ENCODE measurements around the gene ALOX15B. TPM values are rescaled to one million over a fixed set of nuclear protein-coding genes. Genes with fewer than 3 reads are reported as not detected.

Gene ALOX15B
- total and polyA plus RNA-seq, 2 of the 13 experiments (the other 11 are each of a cell fraction or from before 2014, with no cell fraction given) = not detected

- TF ChIP-seq ZNF205 (CRISPR knock-in tag; IDR thresholded peaks at IDR 0.05) = no peak; the same call in 1 of the 2 replicates
- no peak for TF ChIP-seq KAT8 (CRISPR knock-in tag; IDR thresholded peaks at IDR 0.05)
- TF ChIP-seq NR1H2 (CRISPR knock-in tag; IDR thresholded peaks at IDR 0.05; ENCODE audit: borderline replicate concordance, low read depth) = no peak
- peak; percentile 72; the same call in 1 of the 2 replicates for TF ChIP-seq SKIL (CRISPR knock-in tag; IDR thresholded peaks at IDR 0.05; ENCODE audit: borderline replicate concordance)
- TF ChIP-seq FOXJ3 (CRISPR knock-in tag; IDR thresholded peaks at IDR 0.05; ENCODE audit: borderline replicate concordance) = peak; percentile 79
- 0 out of 2 replicates have a peak, but pooled peaks have one; percentile 42 for TF ChIP-seq ZNF704 (CRISPR knock-in tag; IDR thresholded peaks at IDR 0.05; ENCODE audit: borderline replicate concordance)
- TF ChIP-seq HOXA7 (CRISPR knock-in tag; IDR thresholded peaks at IDR 0.05) = no peak
- peak; percentile 94 for TF ChIP-seq PAXIP1 (CRISPR knock-in tag; conservative IDR thresholded peaks at IDR 0.05)
- no peak; the same call in 1 of the 2 replicates for TF ChIP-seq ZNF510 (CRISPR knock-in tag; IDR thresholded peaks at IDR 0.05; ENCODE audit: low read depth)
- peak; percentile 16; the same call in 1 of the 2 replicates for TF ChIP-seq KLF12 (CRISPR knock-in tag; IDR thresholded peaks at IDR 0.05; ENCODE audit: borderline replicate concordance)
- 0 out of 2 replicates have a peak, but pooled peaks have one; percentile 23 for TF ChIP-seq NCOA1 (CRISPR knock-in tag; IDR thresholded peaks at IDR 0.05)
- peak; percentile 31; the same call in 1 of the 2 replicates for TF ChIP-seq ZNF430 (CRISPR knock-in tag; IDR thresholded peaks at IDR 0.05)
- no peak; the same call in 1 of the 2 replicates for TF ChIP-seq FOXK2 (IDR thresholded peaks at IDR 0.05)
- TF ChIP-seq ARID5B (CRISPR knock-in tag; IDR thresholded peaks at IDR 0.05) = peak; percentile 82
- TF ChIP-seq CHD2 (IDR thresholded peaks at IDR 0.05; ENCODE audit: low read depth, low read length) = no peak
- peak; percentile 80 for TF ChIP-seq ZFP36 (IDR thresholded peaks at IDR 0.05; ENCODE audit: borderline replicate concordance, low read depth, low read length, partially characterized antibody)
- peak; percentile 68 for TF ChIP-seq ZNF556 (CRISPR knock-in tag; IDR thresholded peaks at IDR 0.05; ENCODE audit: borderline replicate concordance)
- no peak for TF ChIP-seq XBP1 (CRISPR knock-in tag; IDR thresholded peaks at IDR 0.05)
Observed at GRCh38 chr17:8056232-8056975, 17.5 kb downstream of the ALOX15B start (continued).
